HepG2 (cell line): Measurements from ENCODE around the gene BEAN1. TPM values are rescaled to one million over a fixed set of nuclear protein-coding genes. Genes with fewer than 3 reads are reported as not detected.

Experiments
- AKNA ChIP-seq: sonication (generic); formaldehyde crosslinking; IDR thresholded peaks from 2 replicates; pipeline ENCODE4 v1.4.0; 2020; ENCODE audit warnings: missing genetic modification reagents, borderline replicate concordance
- SATB2 ChIP-seq: sonication (generic); formaldehyde crosslinking; IDR thresholded peaks from 2 replicates; pipeline ENCODE4 v1.5.0; 2020; ENCODE audit warnings: missing genetic modification reagents
- ZBTB37 ChIP-seq: sonication (generic); formaldehyde crosslinking; IDR thresholded peaks from 2 replicates; pipeline ENCODE4 v1.4.0; 2020; ENCODE audit warnings: mild to moderate bottlenecking, missing genetic modification reagents
- ZNF354B ChIP-seq: sonication (generic); formaldehyde crosslinking; IDR thresholded peaks from 2 replicates; pipeline ENCODE4 v1.8.0; 2022; ENCODE audit warnings: mild to moderate bottlenecking, missing genetic modification reagents
- polyA plus RNA-seq, 8 experiments: library from polyadenylated mRNA; depleted of rRNA in 3 of 8; stranded (reverse) in 7 of 8; unstranded in 1 of 8; fragments of >200 nt; fragmentation: Illumina TruSeq in 4 of 8; extraction: Trizol in 4 of 8; gene quantifications; 2 replicates each; pipeline versions ENCODE4 v1.2.1 to v1.2.3, GENCODE V29; 2011 to 2016; ENCODE audit warnings: low read depth in 4 of 8, missing spikeins in 1 of 8, mixed read lengths in 1 of 8; ENCODE audit not compliant: insufficient read depth in 1 of 8
- total RNA-seq, 5 experiments: library from RNA; depleted of rRNA; stranded (reverse); fragments of >200 nt; fragmentation: Illumina TruSeq; extraction: Trizol; gene quantifications; 2 replicates each; pipeline ENCODE4 v1.2.3, GENCODE V29; 2016; ENCODE audit warnings: low read depth in 1 of 5

BEAN1 gene
- total and polyA plus RNA-seq, 2 of the 13 experiments (the other 11 are each of a cell fraction or from before 2014, with no cell fraction given) = 0.53 to 1.4 TPM

- TF ChIP-seq ZBTB37 = no peak
- no peak for TF ChIP-seq ZNF354B (CRISPR knock-in tag)
- no peak for TF ChIP-seq AKNA (CRISPR knock-in tag)
- no peak for TF ChIP-seq SATB2 (CRISPR knock-in tag)
Measured at GRCh38 chr16:66389256-66390176, 37.6 kb upstream of the BEAN1 start (continued).
